NCI-H2107 (cell line): Measurements from ENCODE around the gene ATP6V1F.
"Not testable (repeated sequence)": the region's sequence is repeated elsewhere in the genome, so short reads cannot be mapped to it uniquely, and the experiment has no call there.

Experiments
- DNase-seq: peaks from one replicate; lab custom pipeline; 2025; lab: John Stamatoyannopoulos, UW

The ATP6V1F gene

DNA sequence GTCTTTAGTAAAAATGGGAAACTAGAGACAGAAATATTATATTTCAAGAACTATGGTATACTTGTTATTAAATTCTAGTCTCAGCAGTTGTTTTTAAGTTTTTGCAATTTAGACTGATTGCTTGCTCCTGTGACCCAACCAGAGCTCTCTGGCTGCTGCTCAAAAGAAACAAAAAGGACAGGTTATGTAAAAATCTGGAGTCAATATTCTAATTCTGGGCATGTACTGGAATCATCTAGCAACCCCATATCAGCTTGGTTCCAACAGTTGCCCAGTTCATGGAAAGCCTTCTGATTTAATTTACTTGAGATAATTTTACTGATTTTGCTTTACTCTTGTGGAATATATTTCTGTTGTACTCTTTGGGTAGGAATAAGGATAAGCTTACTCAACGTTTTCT is 37.6 kb downstream of the ATP6V1F start:
- DNase-seq = no peak

DNA sequence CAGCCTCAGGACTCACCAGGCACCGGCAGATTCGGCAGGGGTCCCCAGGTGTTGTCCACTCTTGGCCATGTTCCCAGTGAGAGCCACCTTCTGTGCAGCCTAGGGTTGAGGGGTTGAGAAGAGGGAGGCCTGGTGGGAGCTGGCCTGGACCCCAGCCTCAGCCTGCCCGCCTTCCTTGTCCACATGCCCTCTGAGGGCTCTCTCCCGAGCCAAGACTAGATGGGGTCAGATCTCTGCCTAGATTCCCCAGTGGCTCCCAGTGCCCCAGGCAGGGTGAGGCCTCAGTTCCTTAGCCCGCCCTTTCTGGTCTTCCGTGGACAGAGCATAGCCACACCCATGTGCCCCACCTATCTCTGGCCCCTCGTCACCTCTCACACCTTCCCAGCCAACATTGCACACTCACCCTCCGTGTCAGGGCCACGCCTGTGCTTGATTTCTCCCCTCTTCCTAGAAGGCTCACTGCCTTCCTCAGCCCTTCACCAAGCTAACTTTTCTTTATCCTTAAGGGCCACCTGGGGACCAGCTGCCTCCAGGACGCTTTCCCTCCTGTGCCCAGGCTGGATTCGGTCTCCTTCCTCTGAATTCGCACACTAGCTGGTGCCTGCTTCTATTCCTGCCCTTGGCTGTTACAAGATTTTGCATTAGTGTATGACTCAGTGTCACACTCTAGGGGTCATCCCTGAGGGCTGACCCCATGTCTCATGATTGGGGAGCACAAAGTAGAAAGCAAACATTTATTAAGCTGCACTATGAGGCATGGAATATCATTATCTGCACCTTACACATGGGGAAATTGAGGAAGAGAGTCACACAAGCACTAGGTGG is 40.3 kb downstream of the ATP6V1F start:
- no peak for DNase-seq

DNA sequence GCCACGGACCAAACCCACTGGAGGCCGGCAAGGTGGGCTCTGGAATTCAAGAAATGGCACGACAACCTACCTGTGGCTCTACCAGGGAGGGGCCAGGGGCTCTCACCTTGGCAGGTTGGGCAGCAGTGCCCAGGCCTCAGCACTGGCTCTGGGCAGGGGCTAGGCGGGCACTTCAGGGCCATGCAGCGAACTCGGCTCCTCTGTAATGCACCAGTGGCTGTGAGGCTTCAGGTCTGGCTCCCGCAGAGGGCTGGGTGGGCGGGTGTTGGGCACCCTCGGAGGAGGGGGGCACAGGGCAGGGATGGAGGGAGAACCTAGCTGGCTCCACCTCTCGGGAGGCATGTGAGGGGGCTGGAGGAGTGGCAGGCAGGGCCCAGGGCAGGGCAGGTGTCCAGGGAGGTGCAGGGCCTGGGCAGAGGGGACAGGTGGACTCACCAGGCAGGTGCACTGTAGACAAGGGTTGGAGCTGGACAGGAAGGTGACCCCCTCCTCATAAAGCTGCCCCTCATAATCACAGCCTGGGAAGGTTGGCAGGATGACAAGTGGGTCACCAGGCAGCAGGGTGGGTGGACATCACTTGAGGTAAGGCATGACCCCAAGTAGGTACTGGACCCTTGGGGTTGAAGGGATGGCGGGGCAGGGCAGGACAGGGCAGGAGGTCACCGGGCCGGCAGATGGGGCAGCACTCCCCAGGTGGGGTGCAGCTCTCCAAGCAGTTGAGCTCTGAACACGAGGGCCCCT is 41.1 kb downstream of the ATP6V1F start:
- no peak for DNase-seq

DNA sequence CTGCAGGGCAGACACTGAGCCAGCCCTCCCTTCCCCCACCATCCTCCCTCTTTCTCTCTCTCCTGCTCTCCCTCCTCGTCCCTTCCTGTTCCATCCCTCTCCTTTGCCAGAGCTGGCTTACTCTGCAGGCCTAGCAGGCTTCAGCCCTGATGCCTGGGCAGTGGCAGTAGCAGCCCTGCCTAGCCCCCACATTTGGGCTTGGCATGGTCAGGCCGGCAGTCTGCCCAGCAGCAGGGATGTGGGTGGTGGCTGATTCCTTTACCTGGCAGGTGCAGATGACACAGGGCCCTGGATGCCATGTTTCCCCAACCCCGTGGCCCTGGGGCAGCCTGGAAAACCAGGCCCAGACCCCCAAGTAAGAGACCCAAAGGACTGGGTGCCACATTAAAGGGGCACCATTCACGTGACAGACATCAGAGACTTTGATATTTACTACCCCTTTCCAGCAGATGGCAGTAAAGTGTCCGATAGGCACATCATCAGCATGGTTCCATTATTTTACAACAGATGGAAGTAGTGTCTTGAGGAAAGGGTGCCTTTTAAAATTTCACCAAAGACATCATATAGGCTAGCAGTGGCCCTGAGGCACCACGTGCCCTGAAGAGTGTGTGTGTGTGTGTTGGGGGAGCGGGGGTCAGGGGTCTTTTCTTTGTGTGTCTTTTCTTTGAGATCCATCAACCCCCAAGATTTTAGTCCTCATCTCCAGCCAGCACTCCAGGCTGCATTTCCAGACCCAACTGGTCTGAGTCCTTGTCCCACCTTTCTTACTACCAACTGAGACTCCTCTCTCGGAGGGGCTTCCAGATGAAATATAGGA is 41.9 kb downstream of the ATP6V1F start:
- DNase-seq = no peak

DNA sequence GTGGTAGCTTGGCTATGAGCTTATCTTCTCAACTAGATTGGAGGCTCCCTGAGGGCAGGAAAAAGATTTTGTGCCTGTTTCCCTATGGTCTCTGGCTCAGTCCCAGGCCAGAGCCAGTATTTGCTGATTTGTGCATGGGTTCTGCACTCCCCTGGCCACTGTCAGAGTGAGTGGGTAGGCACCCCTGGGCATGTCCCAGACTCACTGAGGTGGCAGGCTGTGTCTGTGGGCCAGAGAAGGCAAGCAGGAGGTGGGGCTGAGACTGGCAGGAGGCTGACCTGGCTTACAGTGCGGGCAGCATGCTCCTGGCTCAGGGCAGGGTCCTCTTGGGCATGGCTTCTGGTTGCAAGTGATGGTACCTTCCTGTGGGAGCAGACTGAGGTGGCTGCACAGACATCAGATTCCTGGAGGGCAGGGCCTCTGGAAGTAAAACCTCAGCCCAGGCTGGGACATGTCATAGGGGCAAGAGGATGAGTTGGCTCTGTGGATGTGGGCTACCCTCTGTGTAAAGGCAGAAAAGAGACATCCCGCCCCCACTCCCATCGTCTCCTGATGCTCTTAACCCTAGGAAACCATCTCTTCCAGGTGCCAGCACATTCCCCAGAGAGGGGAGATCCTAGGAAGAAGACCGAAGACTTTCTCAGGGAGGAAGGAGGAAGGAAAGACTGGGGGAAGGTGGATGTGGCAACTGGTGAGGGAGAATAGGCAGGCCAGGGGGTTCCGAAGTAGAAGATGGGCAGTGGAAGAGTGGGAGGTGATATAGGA is 43.5 kb downstream of the ATP6V1F start:
- DNase-seq = no peak

DNA sequence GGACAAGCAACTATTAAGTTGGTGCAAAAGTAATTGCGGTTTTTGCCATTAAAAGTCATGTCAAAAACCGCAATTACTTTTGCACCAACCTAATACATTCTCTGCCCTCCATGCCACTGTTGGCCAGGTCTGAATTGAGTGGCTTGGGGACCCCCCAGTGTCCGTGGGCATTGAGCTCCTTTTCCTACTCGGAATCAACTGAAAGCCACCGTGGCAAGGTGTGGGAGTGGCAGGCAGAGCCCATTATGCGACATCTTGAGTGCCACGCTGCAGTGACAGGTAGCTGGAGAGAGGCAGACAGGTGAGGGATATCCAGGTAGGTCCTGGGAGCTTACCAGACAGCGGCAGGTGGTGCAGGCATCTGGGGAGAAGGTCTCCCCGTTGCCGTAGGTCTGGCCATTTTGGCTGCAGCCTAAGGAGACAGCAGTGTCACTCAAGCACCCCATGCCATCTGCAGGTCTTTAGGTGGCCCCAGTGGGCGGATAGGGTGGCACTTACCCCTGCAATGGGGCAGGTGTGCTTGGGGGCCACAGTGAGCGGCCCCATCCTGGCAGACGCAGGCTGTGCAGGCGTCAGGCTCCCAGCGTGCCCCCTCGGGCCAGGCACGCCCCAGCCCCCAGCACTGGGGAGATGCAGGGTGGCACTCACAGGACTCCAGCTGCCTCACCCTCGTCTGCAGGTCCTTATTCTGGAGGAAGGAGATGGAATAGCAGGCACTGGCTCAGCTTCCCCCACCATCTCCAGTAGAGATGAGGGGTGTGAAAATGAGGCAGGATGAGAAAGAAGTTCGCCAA is 44.3 kb downstream of the ATP6V1F start:
- DNase-seq = no peak

DNA sequence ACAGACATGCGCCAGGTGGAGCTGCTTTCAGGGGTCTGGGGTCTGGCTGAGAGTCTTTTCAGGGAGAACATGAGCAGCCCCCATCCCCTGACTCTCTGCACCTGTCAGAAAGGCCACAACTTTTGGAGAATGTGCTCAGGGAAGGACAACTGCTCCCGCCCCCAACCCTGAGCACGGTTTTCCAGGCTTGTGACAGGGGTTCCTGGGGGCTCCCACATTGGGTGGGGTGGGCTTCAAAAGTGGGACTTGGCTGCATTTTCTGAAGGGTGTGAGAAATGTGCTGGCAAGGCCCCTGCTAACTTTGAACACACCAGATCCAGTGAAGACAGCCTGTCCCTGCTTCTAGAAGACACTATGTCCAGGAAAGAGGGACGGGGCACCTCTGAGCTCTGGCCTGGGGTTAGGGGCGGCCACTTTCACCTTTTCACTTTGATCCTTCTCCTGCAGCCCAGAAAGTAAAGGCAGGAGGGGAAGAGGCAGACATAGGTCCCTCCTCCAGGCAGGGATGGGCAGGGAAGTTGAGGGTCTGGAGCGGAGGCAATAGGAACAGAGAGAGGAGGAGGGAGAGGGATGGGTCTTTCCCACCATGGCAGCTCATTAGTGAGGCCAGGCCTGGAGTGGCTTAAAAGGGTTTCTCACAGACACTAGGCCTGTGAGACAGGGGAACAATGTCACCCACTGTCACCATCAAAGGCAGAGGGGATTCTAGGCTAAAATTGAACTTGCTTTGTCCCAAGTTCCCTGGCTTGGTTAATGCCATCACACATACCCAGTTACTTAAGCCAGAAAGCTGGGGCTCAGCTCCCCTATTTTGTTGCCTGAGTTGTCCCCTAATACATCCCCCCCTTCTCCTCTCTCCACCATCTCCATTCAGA is 46.3 kb downstream of the ATP6V1F start:
- no peak for DNase-seq

DNA sequence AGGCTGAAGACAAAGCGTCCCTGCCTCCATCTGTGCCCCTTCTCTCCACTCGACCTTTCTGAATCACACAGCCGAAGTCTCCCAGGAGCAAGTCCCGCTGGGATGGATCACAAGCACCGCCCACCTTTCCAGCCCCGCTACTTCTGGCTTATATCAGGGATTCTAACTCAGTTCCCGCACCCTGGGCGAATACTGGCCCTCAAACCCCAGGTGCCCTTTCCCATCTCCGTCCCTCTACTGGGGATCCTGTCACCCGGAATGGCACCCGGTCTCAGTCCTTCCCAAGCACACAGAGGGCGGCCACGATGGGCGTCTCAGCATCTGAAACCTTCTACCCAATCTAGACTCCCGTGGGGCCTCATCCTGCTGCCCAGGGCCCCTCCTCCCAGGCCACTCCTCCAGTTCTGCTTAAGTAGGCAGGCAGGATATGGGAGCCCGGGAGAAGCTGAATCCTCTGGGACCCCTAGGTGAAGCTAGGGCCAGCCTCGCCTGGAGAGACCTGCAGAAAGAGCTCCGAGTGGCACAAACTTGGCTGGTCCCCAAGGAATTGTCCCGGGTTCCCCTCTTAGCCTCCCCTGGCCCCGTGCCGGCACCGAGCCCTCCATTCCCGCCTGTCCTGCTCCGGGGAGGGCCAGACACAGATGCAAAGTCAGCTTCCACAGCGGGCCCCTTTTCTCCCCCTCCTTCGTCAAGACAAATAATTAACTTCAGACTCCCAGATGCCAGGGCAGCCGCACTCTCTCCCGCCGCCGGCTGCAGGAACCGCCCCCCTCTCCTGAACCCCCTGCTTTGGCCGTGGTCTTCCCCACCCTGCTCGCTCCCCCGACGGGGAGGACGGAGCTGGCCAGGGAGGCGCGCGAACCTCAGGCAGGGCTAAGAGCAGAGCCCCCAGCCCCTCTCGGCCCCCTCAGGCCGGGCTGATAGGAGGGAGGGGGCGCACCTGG is 47.2 kb downstream of the ATP6V1F start:
- DNase-seq = no peak

DNA sequence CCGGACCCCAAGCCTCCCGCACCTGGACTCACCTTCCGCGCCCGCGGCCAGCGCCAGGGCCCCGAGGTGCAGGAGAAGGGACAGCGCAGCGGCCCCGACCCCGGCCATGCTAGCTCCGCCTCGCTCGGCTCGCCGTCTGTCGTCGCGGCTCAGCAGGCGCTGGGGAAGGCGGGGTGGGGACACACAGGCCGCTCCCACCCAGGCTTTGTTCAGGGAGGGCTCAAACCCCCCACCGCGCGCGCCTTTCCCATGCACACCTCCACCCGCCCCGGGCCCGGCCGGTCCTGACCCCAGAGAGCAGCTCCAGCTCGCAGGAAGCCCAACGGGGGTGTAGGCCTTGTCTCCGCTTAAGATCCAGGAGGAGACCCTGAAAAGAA is 47.9 kb downstream of the ATP6V1F start, which contains the start of gene KCP:
KCP (minus strand) TSS at position 141 of the 377 bp plus-strand sequence; CDS start at position 108, 33 bp downstream.
- no peak for DNase-seq

DNA sequence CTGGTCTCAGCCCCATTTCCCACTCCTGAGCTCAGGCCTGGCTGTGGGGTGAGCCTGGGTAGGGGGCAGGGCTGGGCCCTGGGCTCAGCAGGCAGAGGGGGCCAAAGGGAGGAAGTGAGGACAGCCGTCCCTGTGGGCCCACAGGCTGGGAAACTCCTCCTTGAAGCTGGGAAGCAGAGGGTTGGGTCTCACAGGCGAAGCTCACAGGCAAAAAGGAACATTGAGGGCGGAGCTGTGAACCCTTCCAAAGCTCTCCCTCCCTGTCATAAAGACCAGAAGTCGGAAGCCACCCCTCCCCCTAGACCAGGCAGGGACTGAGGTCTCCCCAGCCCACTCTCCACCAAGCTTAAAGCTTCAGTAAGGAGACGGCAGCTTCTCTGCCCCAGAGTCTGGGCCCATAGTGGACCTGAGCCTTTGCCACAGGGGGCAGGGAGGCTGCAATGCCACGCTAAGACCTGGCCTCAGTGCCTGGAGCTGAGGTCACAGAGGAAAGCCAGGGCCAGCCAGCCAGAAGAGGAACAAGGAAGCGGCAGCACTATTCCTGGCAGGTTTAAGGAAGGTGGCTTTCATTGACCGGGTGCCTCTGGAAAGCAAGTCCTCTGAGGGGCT is 48.9 kb downstream of the ATP6V1F start:
- no peak for DNase-seq

DNA sequence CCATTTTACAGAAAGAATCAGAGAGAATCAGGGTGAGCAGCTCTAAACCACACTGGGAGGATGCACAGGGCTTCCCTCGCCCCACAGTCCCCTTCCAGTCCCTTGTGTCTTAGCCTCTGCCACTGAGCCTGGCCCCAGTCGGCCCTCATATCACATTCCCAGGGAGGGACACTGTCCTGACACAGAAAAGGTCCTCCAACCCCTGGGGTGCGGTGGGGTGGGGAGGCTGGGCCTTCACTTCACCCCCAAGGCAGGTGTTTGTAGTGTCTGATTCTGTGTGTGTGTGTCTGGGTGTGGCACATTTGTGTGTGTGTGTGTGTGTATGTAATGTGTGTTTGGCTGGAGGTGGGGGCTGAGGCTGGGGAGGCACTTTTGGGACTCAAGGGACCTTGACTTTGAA is 49.6 kb downstream of the ATP6V1F start:
- no peak for DNase-seq

DNA sequence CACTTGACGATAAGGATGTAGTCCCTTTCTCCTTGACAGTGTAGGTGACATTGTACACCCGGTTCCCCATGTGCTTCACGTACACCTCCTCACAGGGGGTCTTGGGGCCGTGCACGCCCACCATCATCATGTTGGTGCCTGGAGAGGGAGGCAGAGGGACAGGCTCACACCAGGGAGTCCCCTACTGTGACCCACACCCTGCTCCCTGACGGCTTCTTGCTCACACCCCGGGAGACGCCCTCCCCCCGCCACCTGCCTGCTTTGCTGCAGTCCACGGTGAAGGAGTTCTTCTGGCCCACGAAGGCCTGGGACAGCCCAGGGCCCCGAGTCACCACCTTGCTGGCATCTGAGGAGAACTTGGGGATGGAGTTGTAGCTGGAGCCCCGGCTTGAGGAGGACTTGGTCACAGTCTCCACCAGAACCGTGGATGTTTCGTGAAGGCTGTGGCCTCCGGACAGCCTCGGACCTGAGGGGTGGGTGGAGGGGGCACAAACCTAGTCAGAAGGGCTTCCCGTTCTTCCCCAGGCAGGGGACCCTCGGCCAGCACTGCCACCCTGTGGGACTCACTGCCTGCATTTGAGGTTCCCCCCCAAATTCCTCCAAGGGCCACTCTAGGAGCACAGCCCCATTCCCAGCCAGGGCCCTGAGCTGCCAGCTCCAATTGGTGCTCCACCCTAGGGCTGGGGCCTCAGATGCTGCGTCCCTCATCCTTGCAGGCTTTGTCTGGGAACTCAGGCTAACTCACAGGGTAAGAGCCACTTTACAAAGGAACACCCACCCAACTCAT is 50.2 kb downstream of the ATP6V1F start:
- DNase-seq = not testable (repeated sequence)

DNA sequence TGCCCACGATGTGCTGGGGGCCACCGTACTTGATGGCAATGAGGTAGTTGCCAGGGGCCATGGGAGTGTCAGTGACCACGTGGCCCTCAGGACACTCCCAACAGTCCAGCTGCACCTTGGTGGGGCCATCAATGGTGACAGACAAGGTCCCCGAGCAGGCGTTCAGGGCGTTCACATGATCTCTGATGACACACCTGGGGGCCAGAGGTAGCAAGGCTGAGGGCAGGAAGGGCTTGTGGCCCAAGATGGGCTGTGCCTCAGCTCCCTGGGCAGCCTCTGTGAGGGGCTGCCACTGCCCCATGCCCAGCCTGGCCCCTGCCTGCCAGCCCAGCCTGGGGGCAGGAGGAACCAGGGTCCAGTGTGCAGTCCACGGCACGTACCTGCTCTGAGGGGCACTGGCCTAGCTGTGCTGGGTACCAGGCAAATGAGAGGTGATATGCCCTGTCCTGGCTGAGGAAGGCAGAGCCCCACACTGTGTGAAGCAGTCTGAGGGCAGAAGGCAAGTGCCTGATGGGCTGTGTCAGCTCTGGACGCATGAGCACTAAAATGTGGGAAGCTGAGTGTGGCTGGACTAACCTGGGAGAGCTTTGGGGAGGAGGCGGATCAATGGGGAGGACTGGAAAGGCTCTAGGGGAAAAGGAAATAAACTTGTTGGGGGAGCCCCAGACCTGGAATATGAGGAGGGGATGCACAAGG is 51.4 kb downstream of the ATP6V1F start:
- no peak for DNase-seq

DNA sequence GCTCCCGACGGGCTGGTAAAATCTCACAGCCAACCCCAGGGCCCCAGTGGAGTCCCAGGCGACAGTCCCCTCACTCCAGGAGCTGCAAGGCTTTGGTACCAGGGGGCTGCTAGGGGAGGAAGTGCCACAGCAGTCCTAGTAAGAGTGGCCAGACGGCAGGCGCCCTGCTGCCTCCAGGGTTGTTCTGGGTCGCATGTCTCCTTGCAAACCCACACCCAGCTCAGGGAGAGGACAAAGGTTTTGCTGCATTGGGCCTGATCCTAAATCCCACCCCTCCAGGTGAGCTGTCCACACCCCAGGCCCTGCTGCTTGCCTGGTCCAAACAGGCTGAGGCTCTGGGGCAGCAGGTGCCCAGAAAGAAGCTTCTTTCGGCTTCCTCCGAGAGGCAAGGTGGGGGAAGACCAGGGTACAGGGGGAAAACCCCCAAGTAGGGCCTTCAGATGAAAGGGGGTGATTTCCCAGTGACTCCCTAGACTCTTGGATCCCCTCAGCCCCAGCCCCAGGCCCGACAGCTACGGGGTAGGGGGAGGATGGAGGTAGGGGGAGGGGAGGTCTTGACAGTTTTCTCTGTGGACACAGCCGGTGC is 52.0 kb downstream of the ATP6V1F start:
- no peak for DNase-seq

DNA sequence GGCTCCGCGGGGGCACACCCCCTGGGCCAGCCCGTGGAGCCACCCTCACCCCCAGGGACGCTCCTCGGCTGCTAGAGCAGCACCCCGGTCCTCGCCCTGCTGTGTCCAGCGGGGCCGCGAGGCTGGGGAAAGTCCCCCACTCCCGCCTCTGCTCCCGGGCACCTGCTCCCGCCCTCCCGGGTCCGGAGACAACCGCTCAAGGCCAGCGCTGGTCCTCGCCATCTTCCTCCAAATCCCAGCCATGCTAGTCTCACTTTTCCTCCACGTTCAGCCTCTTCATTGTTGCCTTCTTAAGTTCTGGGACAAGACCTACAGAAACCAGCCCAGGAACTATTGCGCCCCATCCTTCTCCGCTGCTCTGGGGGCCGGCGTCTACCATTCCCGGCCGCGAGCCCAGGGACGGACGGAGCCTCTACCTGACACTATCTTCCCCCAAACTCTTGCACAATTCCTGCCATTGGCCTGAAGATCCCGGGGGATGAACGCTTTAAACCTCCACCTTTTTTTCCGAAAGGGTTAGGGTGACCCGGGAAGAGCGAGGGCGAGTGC is 52.7 kb downstream of the ATP6V1F start:
- DNase-seq = no peak
